D721Med (cell line): ENCODE results near the gene VGLL4.
"Not testable (repeated sequence)": the region's sequence is repeated elsewhere in the genome, so short reads cannot be mapped to it uniquely, and the experiment has no call there.

Experiments used
- DNase-seq: peaks from one replicate; pipeline ENCODE4 v3.0.0; 2011; ENCODE audit warnings: low spot score; ENCODE audit not compliant: insufficient read length
- FAIRE-seq: peaks from 2 replicates; lab custom pipeline; 2011; peaks lifted over from hg19 to GRCh38; lab: Jason Lieb, UNC
- CTCF ChIP-seq: IDR thresholded peaks from 2 replicates; pipeline ENCODE4 v1.5.1; 2012; ENCODE audit warnings: mild to moderate bottlenecking, control low read depth; ENCODE audit not compliant: insufficient read depth; ENCODE audit errors: missing control alignments

VGLL4 gene

DNA sequence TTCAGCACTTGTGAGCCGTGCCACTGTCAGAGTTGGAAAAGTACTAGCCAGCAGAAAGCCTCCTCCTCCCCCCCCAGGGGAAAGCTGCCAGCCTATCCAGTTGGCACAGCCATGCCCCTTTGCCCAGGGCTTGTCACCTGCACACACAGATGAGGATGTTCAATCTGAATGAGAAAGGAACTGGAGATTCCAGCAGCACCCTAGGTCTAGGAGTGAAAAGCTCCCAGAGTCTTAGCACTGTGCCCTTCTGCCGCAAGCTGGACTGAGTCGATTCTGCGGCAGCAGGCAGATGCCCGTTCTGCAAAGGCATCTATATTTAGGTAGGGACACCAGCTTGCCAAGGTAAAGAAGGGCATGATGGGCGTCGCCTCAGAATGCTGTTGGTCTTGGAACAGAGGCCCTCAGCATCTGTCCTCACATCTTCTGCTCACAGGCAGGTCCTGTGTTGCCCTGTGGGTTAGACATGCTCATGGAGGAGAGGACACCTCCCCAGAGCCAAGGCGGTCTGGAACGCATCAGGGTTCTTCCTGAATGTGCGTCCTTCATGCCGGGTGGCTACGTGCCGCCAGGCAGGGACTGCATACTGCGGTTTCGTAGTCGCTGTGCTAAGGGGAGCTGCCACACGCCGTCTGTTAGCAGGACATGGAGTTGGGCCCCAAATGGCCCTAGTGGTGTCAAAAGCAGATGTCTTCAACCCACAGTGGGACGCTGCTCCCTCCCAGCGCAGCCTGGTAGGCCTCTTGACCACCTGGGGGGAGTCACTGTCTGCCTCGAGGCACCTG is 109.5 kb downstream of the VGLL4 start:
- DNase-seq (no peak), FAIRE-seq (no peak)
- no peak for TF ChIP-seq CTCF

DNA sequence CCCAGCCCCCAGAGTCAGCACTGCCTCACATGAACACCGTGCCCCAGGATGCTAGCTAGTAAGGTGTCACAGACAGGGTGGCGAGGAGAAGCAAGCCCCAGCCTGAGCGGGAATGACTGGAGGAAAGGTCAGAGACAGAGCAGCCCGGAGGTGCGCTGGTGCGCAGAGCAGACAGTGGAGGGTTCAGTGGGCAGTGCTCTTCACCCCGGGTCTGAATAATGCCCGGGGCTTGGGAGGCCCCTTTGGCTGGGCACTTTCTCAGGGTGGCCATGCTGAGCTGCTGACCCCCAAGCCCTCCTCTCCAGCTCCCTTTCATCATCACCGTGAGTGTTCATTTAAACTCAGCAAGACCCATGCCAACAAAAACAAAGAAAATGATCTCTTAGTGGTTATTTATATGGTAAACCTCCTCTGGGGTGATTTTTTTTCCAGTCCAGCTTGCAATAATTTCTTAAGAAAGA is 110.8 kb downstream of the VGLL4 start:
- no peak for TF ChIP-seq CTCF
- FAIRE-seq, result no peak
- DNase-seq, result no peak

- DNase-seq (no peak), FAIRE-seq (no peak)
- no peak for TF ChIP-seq CTCF
Observed at GRCh38 chr3:11530153-11530721, 113.5 kb downstream of the VGLL4 start.

- no peak for FAIRE-seq
- DNase-seq, result no peak
- TF ChIP-seq CTCF, result no peak
Observed at GRCh38 chr3:11529281-11529680, 114.4 kb downstream of the VGLL4 start.

GRCh38 chr3:11526121-11526520 is 117.6 kb downstream of the VGLL4 start:
- not testable (repeated sequence) for FAIRE-seq, DNase-seq

DNA sequence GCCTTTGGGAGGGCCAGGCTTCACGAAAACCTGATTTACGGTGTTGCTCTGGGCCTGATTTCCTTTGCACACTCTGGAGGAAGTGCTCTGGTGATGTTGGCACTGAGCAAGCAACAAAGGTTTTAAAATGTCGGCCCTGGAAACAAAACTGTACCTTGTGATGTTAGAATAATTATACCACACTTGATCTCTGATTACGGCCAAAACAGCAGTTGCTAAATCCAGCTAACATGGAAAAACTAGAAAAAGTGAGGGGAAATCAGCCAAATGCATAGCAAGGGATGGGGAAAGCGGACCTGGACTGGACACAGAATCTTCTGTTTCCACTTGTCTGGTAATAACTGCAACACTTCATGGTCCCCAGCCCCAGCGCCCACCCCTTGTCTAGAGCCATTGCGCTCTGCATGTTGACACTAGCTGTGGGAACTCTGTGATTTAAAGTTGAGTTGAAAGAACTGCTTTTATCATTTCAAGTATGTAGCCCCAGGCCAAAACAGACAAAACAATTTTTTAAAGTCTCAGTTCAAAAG is 120.1 kb downstream of the VGLL4 start:
- TF ChIP-seq CTCF, result no peak
- FAIRE-seq (no peak), DNase-seq (no peak)

GRCh38 chr3:11522953-11523571 is 120.7 kb downstream of the VGLL4 start:
- no peak for FAIRE-seq
- TF ChIP-seq CTCF, result no peak

More at GRCh38 chr3:11522953-11523571, 120.7 kb downstream of the VGLL4 start:
- no peak for DNase-seq
